MCF 10A (cell line): ENCODE results near the gene COL6A2. TPM values are rescaled to one million over a fixed set of nuclear protein-coding genes. Genes with fewer than 3 reads are reported as not detected.

Experiments used
- BruUV-seq: library from RNA; stranded (reverse); fragments of 400-500 nt; replicated peaks from 2 replicates; lab custom pipeline; 2021; lab: Mats Ljungman, UMichigan
- CTCF ChIA-PET: fragments of 300-600 bp; sonication (Branson Sonifier 250); formaldehyde crosslinking; extraction: SDS; loops from one replicate; lab custom pipeline; 2021; ENCODE audit warnings: antibody characterized with exemption, inconsistent platforms; lab: Yijun Ruan, JAX
- POLR2A ChIA-PET: fragments of 300-600, 350-650 bp; sonication (Branson Sonifier 250); formaldehyde crosslinking; extraction: SDS; loops from one replicate; lab custom pipeline; 2020; ENCODE audit warnings: antibody characterized with exemption, inconsistent platforms; lab: Yijun Ruan, JAX
- DNase-seq: peaks from one replicate; pipeline ENCODE4 v3.0.0-alpha.2; 2018; ENCODE audit not compliant: unreplicated experiment
- H3K27ac Mint-ChIP-seq: one replicate; pipeline ENCODE4 v1.8.0; 2022; ENCODE audit warnings: mild to moderate bottlenecking, low read depth, mixed read lengths; ENCODE audit not compliant: unreplicated experiment
- H3K27me3 Mint-ChIP-seq: one replicate; pipeline ENCODE4 v1.8.0; 2022; ENCODE audit warnings: mixed read lengths; ENCODE audit not compliant: insufficient read depth, unreplicated experiment
- H3K36me3 Mint-ChIP-seq: one replicate; pipeline ENCODE4 v1.8.0; 2022; ENCODE audit warnings: mild to moderate bottlenecking, moderate library complexity, mixed read lengths; ENCODE audit not compliant: insufficient read depth, unreplicated experiment
- H3K4me1 Mint-ChIP-seq: one replicate; pipeline ENCODE4 v1.8.0; 2022; ENCODE audit warnings: mixed read lengths; ENCODE audit not compliant: insufficient read depth, unreplicated experiment
- H3K4me3 Mint-ChIP-seq: one replicate; pipeline ENCODE4 v1.8.0; 2022; ENCODE audit warnings: mild to moderate bottlenecking, moderate library complexity, mixed read lengths; ENCODE audit not compliant: unreplicated experiment
- H3K9me3 Mint-ChIP-seq: one replicate; pipeline ENCODE4 v1.8.0; 2022; ENCODE audit warnings: mixed read lengths; ENCODE audit not compliant: unreplicated experiment
- CTCF ChIP-seq: fragments of 200-600 bp; IDR thresholded peaks from one replicate; pipeline ENCODE4 v1.8.0; 2022; ENCODE audit warnings: antibody characterized with exemption, mild to moderate bottlenecking; ENCODE audit not compliant: unreplicated experiment
- intact Hi-C: fragments of 100-400 bp; cut with micrococcal nuclease; formaldehyde crosslinking; loops from 2 replicates; pipeline ENCODE4 v1.14.1; 2022
- total RNA-seq: library from RNA; stranded (reverse); gene quantifications from 2 replicates; pipeline ENCODE4 v1.2.3, GENCODE V29; 2022

Gene COL6A2
- total RNA-seq, 1 experiment from 2014 or later: 0.61 TPM

DNA sequence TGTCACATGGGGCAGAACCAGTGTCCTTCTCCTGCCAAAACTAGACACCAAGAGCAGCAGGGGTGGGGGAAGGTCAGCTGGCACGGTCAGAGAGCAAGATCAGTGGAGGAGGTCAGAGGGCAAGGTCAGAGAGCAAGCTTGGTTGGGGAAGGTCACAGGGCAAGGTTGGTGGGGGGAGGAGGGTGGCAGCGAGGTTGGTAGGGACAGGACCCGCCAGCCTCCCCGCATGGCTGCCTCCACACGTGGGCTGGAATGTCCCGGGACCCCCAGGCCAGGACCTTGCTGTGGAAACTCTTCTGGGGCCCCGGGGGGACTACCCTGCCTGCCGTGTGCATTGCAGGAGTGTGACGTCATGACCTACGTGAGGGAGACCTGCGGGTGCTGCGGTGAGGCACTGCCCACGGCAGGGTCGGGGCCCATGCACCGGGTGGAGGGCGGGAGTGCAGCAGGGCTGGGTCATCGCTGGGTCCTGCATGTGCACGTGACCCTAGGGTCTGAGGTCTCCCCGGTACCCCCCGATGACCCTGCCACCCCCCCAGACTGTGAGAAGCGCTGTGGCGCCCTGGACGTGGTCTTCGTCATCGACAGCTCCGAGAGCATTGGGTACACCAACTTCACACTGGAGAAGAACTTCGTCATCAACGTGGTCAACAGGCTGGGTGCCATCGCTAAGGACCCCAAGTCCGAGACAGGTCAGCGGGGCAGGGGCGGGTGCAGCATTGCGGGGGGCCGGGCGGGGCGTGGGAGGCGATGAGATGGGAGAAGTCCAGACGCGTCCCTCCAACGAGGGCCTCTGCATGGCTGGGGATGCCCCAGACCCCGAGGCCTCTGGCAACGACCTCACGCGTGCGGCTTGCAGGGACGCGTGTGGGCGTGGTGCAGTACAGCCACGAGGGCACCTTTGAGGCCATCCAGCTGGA is 27.3 kb downstream of the COL6A2 start:
- Mint-ChIP-seq H3K4me1 (peaks cover 6% of the 10 kb centered on the region), H3K27me3 (no peaks in the 10 kb centered on the region), H3K4me3 (no peak overlapping the region), H3K36me3 (no peaks in the 10 kb centered on the region), H3K27ac (no peak overlapping the region), H3K9me3 (no peaks in the 10 kb centered on the region)
- intact Hi-C loops: no loop called here
- CTCF ChIA-PET: interaction anchor here (0.6 kb wide), 2 partner anchors 35 to 530 kb away, joined by 4 to 5 read pairs; no protein-coding TSS in a partner anchor
- TF ChIP-seq CTCF: no peak
- POLR2A ChIA-PET: no interaction called here
- DNase-seq: no peak
- BruUV-seq: no TSS peak

GRCh38 chr21:46125846-46126301 is 28.0 kb downstream of the COL6A2 start:
- ChIA-PET CTCF (interaction anchor here (0.6 kb wide), 1 partner anchor 34 kb away, joined by 4 read pairs; no protein-coding TSS in a partner anchor), POLR2A (no interaction called here)
- no peak overlapping the region for H3K4me3 Mint-ChIP-seq
- DNase-seq: no peak
- H3K27ac Mint-ChIP-seq: no peak overlapping the region
- H3K9me3 Mint-ChIP-seq: no peaks in the 10 kb centered on the region
- TF ChIP-seq CTCF: no peak
- H3K36me3 Mint-ChIP-seq: no peaks in the 10 kb centered on the region
- intact Hi-C loops: no loop called here
- no TSS peak for BruUV-seq
- H3K4me1 Mint-ChIP-seq: peaks cover 6% of the 10 kb centered on the region
- H3K27me3 Mint-ChIP-seq: no peaks in the 10 kb centered on the region

DNA sequence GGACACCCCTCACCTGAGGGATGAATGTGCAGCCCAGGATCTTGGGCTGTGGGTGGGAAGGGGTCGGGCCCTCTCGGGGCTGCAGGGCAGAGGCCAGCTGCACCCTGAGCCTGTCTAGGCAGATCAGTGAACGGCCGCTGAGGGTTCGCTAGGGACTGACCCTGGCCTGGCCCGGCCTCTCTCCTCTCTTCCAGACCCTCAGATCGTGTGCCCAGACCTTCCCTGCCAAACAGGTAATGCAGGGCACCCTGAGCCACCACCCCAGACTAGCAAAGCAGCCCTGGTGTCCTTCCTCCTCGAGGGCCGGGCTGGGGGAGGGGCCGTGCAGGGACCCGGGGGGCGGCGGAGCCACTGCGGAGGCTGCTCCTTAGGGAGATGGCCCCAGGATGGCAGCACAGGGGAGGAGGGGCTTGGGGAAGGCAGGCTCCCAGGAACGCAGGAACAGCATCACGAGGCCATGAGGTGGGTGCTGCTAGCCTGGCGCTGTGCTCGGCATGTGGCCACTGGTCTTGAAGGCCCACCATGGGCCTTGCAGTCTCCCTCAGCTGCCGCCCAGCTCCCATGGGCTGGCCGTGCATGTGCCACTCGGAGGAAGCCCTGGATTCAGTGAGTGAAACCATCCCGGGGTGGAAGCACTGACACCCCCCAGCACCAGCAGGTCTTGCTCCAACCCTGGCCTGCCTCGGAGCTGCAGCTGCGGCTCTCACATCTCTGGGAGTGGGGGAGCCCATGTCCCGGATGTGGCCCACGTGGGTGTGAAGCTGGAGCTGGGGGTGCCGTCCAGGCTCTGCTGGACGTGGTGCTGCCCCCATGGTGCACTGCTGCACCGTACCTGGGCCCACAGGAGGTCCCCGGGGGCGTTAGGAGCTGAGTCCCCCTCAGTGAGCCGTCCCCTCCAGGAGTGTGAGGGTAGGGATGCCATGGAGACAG is 28.7 kb downstream of the COL6A2 start:
- no TSS peak for BruUV-seq
- DNase-seq: no peak
- H3K9me3 Mint-ChIP-seq: no peaks in the 10 kb centered on the region

More for the DNA sequence above, 28.7 kb downstream of the COL6A2 start:
- Mint-ChIP-seq H3K27ac (no peak overlapping the region), H3K36me3 (no peaks in the 10 kb centered on the region), H3K4me1 (peaks cover 6% of the 10 kb centered on the region), H3K4me3 (no peak overlapping the region), H3K27me3 (no peaks in the 10 kb centered on the region)
- intact Hi-C loops: no loop called here
- TF ChIP-seq CTCF: no peak
- ChIA-PET CTCF (no interaction called here), POLR2A (no interaction called here)
